ENCODE data around the gene FCN2.
"Not testable (repeated sequence)": the region's sequence is repeated elsewhere in the genome, so short reads cannot be mapped to it uniquely, and the experiment has no call there.

Gene FCN2

DNA sequence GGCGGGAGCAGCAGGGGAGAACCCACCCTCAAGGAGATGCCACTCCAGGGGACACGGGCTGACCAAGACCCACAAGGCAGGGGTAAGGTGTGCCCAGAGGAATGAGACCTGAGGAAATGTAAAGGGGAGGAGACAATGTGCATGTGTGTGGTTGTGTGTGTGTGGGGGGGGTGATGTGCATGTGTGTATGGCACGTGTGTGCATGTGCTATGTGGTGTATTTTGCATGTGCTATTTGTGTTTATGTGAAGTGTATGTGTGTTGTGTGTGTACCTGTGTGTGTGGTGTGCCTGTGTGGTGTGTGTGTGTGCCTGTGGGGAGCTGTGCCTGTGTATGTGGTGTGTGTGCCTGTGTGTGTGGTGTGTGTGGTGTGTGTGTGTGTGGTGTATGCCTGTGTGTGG is 33.5 kb upstream of the FCN2 start:
- DNase-seq (ENCODE audit: low read depth in 4 of 4, low spot score in 1 of 4): no peak

DNA sequence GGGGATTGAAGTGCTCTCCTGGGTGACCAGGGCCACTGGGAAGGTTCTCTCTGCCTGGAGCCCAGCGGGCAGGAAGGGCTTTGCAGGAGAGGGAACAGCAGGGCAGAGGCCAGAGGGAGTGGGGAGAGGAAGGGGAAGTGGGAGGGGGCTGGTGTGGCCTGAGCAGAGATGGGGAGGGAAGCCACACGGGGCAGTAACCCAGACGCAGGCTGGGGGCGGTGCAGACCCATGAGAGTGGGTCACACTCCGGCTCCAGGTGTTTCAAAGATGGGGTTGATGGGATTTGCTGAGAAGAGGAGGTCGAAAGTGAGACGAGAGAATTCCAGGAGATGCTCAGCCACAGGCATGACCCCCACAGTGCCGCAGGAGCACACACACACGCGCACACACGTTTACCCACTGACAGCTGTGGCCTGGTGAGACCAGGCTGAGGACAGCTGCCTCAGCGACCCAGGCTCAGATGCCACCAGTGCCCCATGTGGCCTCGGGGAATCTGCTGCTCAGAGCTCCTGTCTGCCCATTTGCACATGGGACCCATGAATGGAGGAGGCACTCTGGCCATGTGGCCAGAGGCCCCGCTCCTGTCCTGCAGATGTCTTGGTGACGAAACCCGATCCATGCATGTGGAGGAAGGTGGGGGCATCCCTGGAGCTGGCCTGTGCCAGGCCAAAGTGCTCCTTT is 32.7 kb upstream of the FCN2 start:
- DNase-seq (ENCODE audit: low read depth in 4 of 4, low spot score in 1 of 4): no peak

DNA sequence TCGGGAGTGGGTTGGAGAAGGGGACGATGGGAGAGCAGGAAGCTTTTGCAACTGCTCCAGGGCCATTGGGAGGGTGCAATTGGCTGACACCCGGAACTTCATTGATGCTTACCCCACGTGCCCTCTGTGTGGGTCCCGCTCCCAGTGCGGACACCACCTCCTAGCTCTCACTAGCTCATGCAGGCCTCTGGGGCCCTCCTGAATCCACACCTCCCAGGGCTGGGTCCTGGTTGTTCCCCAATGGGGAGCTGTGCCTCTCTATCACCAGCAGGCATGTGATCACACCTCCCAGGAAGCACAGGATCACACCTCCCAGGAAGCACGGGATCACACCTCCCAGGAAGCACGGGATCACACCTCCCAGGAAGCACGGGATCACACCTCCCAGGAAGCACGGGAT is 32.1 kb upstream of the FCN2 start:
- no peak for DNase-seq (ENCODE audit: low read depth in 4 of 4, low spot score in 1 of 4)

GRCh38 chr9:134850611-134851010 is 30.0 kb upstream of the FCN2 start:
- no peak for DNase-seq (ENCODE audit: low read depth in 4 of 4, low spot score in 1 of 4)

- DNase-seq (ENCODE audit: low read depth in 4 of 4, low spot score in 1 of 4): no peak
Observed at GRCh38 chr9:134851020-134851419, 29.6 kb upstream of the FCN2 start.

- DNase-seq (ENCODE audit: low read depth in 4 of 4, low spot score in 1 of 4): no peak
Observed at GRCh38 chr9:134852906-134853654, 27.5 kb upstream of the FCN2 start.

- no peak for DNase-seq (ENCODE audit: low read depth in 4 of 4, low spot score in 1 of 4)
Observed at GRCh38 chr9:134853893-134854292, 26.7 kb upstream of the FCN2 start.

DNA sequence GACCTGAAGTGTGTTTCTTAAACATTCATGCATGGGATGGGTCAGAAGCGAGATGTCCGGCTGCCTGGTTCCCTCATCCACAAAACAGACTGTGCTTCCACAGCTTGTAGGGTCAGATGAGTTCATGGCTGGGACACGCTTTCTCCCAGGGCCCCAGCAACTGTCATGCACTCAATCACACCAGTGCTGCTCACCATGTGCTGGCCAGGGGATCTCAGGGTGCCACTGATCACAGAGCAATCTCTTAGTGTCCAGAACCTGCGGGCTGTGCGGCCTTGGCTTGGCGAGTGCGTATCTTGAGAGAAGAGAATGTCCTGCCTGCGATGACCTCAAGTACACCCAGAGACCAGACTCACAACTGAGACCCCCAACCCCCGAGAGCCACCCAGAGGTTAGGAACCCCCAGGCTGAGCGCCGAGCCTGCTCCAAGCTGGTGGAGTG is 26.0 kb upstream of the FCN2 start:
- DNase-seq (ENCODE audit: low read depth in 4 of 4, low spot score in 1 of 4): no peak

- no peak for DNase-seq (ENCODE audit: low read depth in 4 of 4, low spot score in 1 of 4)
Observed at GRCh38 chr9:134855231-134855899, 25.2 kb upstream of the FCN2 start.

GRCh38 chr9:134855900-134856377 is 24.7 kb upstream of the FCN2 start:
- no peak for DNase-seq (ENCODE audit: low read depth in 4 of 4, low spot score in 1 of 4)

DNA sequence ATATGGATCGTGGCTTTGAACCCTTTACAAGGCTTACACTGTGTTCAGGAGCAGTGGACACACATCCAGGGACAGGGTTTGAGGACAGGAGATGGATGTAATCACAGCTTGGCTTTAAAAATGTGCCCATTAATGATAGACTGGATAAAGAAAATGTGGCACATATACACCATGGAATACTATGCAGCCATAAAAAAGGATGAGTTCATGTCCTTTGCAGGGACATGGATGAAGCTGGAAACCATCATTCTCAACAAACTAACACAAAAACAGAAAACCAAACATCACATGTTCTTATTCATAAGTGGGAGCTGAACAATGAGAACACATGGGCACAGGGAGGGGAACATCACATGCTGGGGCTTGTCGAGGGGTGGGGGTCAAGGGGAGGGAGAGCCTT is 23.2 kb upstream of the FCN2 start:
- not testable (repeated sequence) for DNase-seq (ENCODE audit: low read depth in 4 of 4, low spot score in 1 of 4)

- peak in 2 of 4 experiments; percentile 6 to 55 for DNase-seq (ENCODE audit: low read depth in 4 of 4, low spot score in 1 of 4)
Observed at GRCh38 chr9:134858051-134858841, 22.4 kb upstream of the FCN2 start.

GRCh38 chr9:134860510-134860909 is 20.1 kb upstream of the FCN2 start:
- no peak for DNase-seq (ENCODE audit: low read depth in 4 of 4, low spot score in 1 of 4)

- no peak for DNase-seq (ENCODE audit: low read depth in 4 of 4, low spot score in 1 of 4)
Observed at GRCh38 chr9:134861595-134862334, 18.8 kb upstream of the FCN2 start.

DNA sequence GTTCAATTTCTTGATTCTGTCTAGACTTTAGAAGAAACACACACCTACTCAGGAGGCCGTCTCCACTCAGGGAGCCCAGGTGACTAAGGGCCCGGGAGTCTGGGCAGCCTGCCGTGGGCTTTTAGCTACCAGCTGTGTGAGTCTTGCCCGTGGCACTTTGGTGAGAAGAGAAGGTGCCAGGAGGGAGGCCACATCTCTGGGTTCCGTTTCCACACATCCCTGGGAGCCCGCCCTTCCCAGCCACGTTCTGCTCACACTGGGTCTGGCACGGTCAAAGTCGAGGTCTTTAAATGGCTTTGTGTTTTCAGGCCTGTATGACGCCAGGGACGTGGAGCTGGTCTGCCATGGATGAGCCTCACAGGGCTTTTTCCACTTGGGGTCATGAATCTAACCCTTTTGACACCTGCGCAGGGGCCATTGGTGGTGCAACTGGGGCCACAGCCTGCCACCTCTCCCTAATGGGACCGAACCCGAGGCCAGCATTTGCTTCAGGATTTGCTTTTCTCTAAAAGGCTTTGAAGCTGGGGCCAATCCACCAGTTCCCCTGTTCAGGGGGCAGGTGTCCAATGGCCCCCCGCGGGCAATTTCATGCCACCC is 17.2 kb upstream of the FCN2 start:
- no peak for DNase-seq (ENCODE audit: low read depth in 4 of 4, low spot score in 1 of 4)

GRCh38 chr9:134863941-134864820 is 16.4 kb upstream of the FCN2 start:
- no peak for DNase-seq (ENCODE audit: low read depth in 4 of 4, low spot score in 1 of 4)

DNA sequence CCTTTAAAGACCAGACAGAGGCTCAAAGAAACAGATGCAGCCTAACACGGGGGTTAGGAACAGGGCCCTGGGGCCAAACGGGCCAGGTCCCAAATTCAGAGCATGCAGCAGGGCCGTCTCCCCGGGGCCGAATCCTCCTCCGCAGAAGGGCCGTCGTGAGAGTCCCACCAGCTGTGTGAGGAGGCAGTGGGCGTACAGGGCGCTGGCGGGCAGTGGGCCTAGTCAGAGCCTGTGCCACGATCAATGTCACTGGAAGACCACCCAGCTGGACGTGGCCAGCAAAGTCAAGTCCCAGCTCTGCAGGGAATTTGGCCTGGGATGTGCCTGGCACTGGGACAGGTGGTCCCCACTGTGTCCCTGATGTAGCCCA is 15.8 kb upstream of the FCN2 start:
- DNase-seq (ENCODE audit: low read depth in 4 of 4, low spot score in 1 of 4): no peak

- DNase-seq (ENCODE audit: low read depth in 4 of 4, low spot score in 1 of 4): no peak
Observed at GRCh38 chr9:134867917-134868750, 12.5 kb upstream of the FCN2 start.

Measured in stimulated activated CD4-positive, alpha-beta T cell treated with anti-CD3 and anti-CD28 coated beads, Interleukin-1b, Interleukin-23, amount 100 ng/mL, for 24 hours (primary cell).